K562 (cell line): ENCODE measurements around the gene PARD3. TPM values are rescaled to one million over a fixed set of nuclear protein-coding genes. Genes with fewer than 3 reads are reported as not detected.

Experiments
- ATAC-seq: fragments of 200-7000 bp; cut with Tn5 transposase; 3 replicates; pipeline ENCODE4 v1.9.1; 2020; ENCODE audit warnings: moderate library complexity
- BruUV-seq: library from RNA; stranded (reverse); fragments of 400-500 nt; replicated peaks from 2 replicates; lab custom pipeline; 2021; lab: Mats Ljungman, UMichigan
- CTCF ChIA-PET: fragments of 300-600 bp; formaldehyde crosslinking; extraction: SDS; loops from one replicate; lab custom pipeline; 2021; ENCODE audit warnings: low intra/inter-chr PET ratio; lab: Yijun Ruan, JAX
- POLR2A ChIA-PET: fragments of 300-600, 350-650 bp; sonication (Branson Sonifier 250); formaldehyde crosslinking; extraction: SDS; loops from one replicate; lab custom pipeline; 2021; ENCODE audit warnings: antibody characterized with exemption, inconsistent platforms; lab: Yijun Ruan, JAX
- DNase-seq, 4 experiments: peaks; one replicate each; pipeline versions ENCODE4 v3.0.0 to v3.0.0-alpha.2; 2011 to 2018; ENCODE audit warnings: low spot score in 3 of 4, mixed read lengths in 3 of 4; ENCODE audit errors: extremely low read depth in 1 of 4
- FAIRE-seq: peaks from 2 replicates; lab custom pipeline; 2011; peaks lifted over from hg19 to GRCh38; lab: Jason Lieb, UNC
- H2AFZ ChIP-seq: 2 replicates; pipeline ENCODE4 v1.6.0; 2011; ENCODE audit warnings: low read depth, low read length, control low read depth, inconsistent platforms
- H3K27ac ChIP-seq: fragments of 200-600 bp; 3 replicates; pipeline ENCODE4 v1.8.0; 2011; ENCODE audit warnings: low read depth, mild to moderate bottlenecking, control low read depth, inconsistent platforms, low read length, moderate library complexity, mixed read lengths; ENCODE audit errors: extremely low read depth
- H3K27me3 ChIP-seq, 2 experiments: fragments of 300-600 bp in 1 of 2; 2 replicates in 1 of 2; 3 replicates in 1 of 2; pipeline versions ENCODE4 v1.6.0 to v1.8.0; 2011; ENCODE audit warnings: inconsistent platforms in 2 of 2, low read length in 2 of 2, mild to moderate bottlenecking in 1 of 2, mixed read lengths in 1 of 2, moderate library complexity in 1 of 2; ENCODE audit not compliant: control insufficient read depth in 2 of 2, insufficient read depth in 2 of 2
- H3K36me3 ChIP-seq: fragments of 300-600 bp; 3 replicates; pipeline ENCODE4 v1.8.0; 2011; ENCODE audit warnings: mild to moderate bottlenecking, low read length, inconsistent platforms; ENCODE audit not compliant: control insufficient read depth, insufficient read depth
- H3K4me1 ChIP-seq, 2 experiments: fragments of 200-600 bp in 1 of 2; replicated peaks in 1 of 2; 2 replicates in 1 of 2; 3 replicates in 1 of 2; pipeline versions ENCODE4 v1.5.1 to v1.8.0; 2011; ENCODE audit warnings: inconsistent platforms in 2 of 2, low read length in 2 of 2, mild to moderate bottlenecking in 1 of 2, mixed read lengths in 1 of 2, moderate library complexity in 1 of 2; ENCODE audit not compliant: control insufficient read depth in 2 of 2, insufficient read depth in 2 of 2
- H3K4me2 ChIP-seq: 2 replicates; pipeline ENCODE4 v1.6.1; 2011; ENCODE audit warnings: low read length, control low read depth, inconsistent platforms, mixed read lengths; ENCODE audit not compliant: insufficient read depth
- H3K4me3 ChIP-seq: fragments of 200-600 bp; sonication (generic), shearing (Covaris generic); 2 replicates; pipeline ENCODE4 v1.5.1; 2016; ENCODE audit warnings: control low read depth, inconsistent platforms
- H3K79me2 ChIP-seq: fragments of 200-600 bp; 3 replicates; pipeline ENCODE4 v1.8.0; 2011; ENCODE audit warnings: low read length, inconsistent platforms; ENCODE audit not compliant: control insufficient read depth, insufficient read depth
- H3K9ac ChIP-seq, 2 experiments: 2 replicates each; pipeline versions ENCODE4 v1.6.0 to v1.6.1; 2011; ENCODE audit warnings: low read depth in 2 of 2, low read length in 2 of 2, control low read depth in 1 of 2, inconsistent platforms in 1 of 2, mild to moderate bottlenecking in 1 of 2, mixed read lengths in 1 of 2; ENCODE audit not compliant: insufficient read depth in 1 of 2
- H3K9me1 ChIP-seq: one replicate; pipeline ENCODE4 v1.6.0; 2011; ENCODE audit warnings: inconsistent platforms, mild to moderate bottlenecking, low read length, moderate library complexity; ENCODE audit not compliant: control insufficient read depth, insufficient read depth
- H3K9me3 ChIP-seq: replicated peaks from 2 replicates; pipeline ENCODE4 v1.5.1; 2011; ENCODE audit warnings: low read depth, low read length, inconsistent platforms; ENCODE audit not compliant: control insufficient read depth, insufficient read depth
- H4K20me1 ChIP-seq: replicated peaks from 2 replicates; pipeline ENCODE4 v1.6.1; 2011; ENCODE audit warnings: low read length, inconsistent platforms, mixed read lengths; ENCODE audit not compliant: control insufficient read depth, insufficient read depth
- C11orf30 ChIP-seq: fragments of 450-650 bp; IDR thresholded peaks from 2 replicates; pipeline ENCODE4 v1.6.1; 2016; ENCODE audit warnings: low read depth, mild to moderate bottlenecking
- CHAMP1 ChIP-seq: fragments of 450-650 bp; IDR thresholded peaks from 2 replicates; pipeline ENCODE4 v1.6.1; 2016; ENCODE audit warnings: mild to moderate bottlenecking
- ILK ChIP-seq: fragments of 450-650 bp; IDR thresholded peaks from 2 replicates; pipeline ENCODE4 v1.6.1; 2016; ENCODE audit warnings: missing genetic modification characterization, low read depth, mild to moderate bottlenecking, missing compliant biosample characterization, moderate library complexity, borderline replicate concordance
- NFE2 ChIP-seq: IDR thresholded peaks from 2 replicates; pipeline ENCODE4 v1.6.1; 2014; ENCODE audit warnings: antibody characterized with exemption, low read depth
- SUPT5H ChIP-seq: fragments of 450-650 bp; IDR thresholded peaks from 2 replicates; pipeline ENCODE4 v1.6.1; 2016
- ZNF316 ChIP-seq: fragments of 450-650 bp; IDR thresholded peaks from 2 replicates; pipeline ENCODE4 v1.6.1; 2016
- ZNF41 ChIP-seq: fragments of 250-450 bp; sonication (Bioruptor Pico); conservative IDR thresholded peaks from 2 replicates; pipeline ENCODE4 v1.4.0; 2020; ENCODE audit warnings: mild to moderate bottlenecking
- ZNF507 ChIP-seq: conservative IDR thresholded peaks from 2 replicates; pipeline ENCODE4 v1.6.1; 2017; ENCODE audit warnings: missing genetic modification characterization, missing compliant biosample characterization
- WGBS: fragments of 100-300 bp; shearing (Covaris generic); methylation state at CpG from one replicate; pipeline ENCODE4 v1.1.6; 2016; ENCODE audit warnings: low coverage, mixed read lengths; ENCODE audit not compliant: insufficient coverage; ENCODE audit errors: missing lambda C conversion rate; 5-methylcytosine and 5-hydroxymethylcytosine counted together
- in situ Hi-C: fragments of 300-500 bp; cut with MboI; formaldehyde crosslinking; loops from 4 replicates; pipeline ENCODE4 v1.15.0; 2018; ENCODE audit warnings: inconsistent platforms, mixed read lengths
- intact Hi-C: fragments of 100-400 bp; cut with micrococcal nuclease; formaldehyde crosslinking; loops from 2 replicates; pipeline ENCODE4 v1.14.2; 2022
- polyA plus RNA-seq, 8 experiments: library from polyadenylated mRNA; depleted of rRNA in 4 of 8; stranded (reverse) in 5 of 8; unstranded in 3 of 8; fragments of >200 nt; fragmentation: Nextera tagmentation in 2 of 8; fragmentation: Illumina TruSeq in 1 of 8; extraction: Ambion mirVana in 2 of 8; extraction: Trizol in 1 of 8; gene quantifications; 2 replicates each; pipeline versions ENCODE4 v1.2.1 to v1.2.3, GENCODE V29; 2011 to 2014; ENCODE audit warnings: inconsistent platforms in 1 of 8, missing spikeins in 1 of 8
- total RNA-seq, 7 experiments: library from RNA; depleted of rRNA in 6 of 7; stranded (reverse); fragments of >200 nt in 6 of 7; fragmentation: Illumina TruSeq in 2 of 7; extraction: Trizol in 2 of 7; gene quantifications; 2 replicates each; pipeline versions ENCODE4 v1.2.1 to v1.2.3, GENCODE V29; 2011 to 2021; ENCODE audit warnings: low replicate concordance in 1 of 7
- TF ChIP-seq, protein P1 (sequence below): sonication (generic); formaldehyde crosslinking; IDR thresholded peaks from 2 replicates; pipeline ENCODE4 v1.8.1; 2023; ENCODE audit warnings: mild to moderate bottlenecking, missing genetic modification reagents

The PARD3 gene
- total and polyA plus RNA-seq, 9 of the 15 experiments (the other 6 are each of a cell fraction or from before 2014, with no cell fraction given), result 2.7 to 11.7 (median 7.7) TPM

GRCh38 chr10:34107626-34108516 lies 707.2 kb downstream of the PARD3 start:
- intact Hi-C loops (no loop called here), in situ Hi-C loops (no loop called here)
- H3K36me3 ChIP-seq, result no peaks in the 10 kb centered on the region
- no peaks in the 10 kb centered on the region for H3K9me3 ChIP-seq
- H3K27ac ChIP-seq, result no peak overlapping the region
- H3K27me3 ChIP-seq, result peaks cover 9 to 29% of the 10 kb centered on the region in 2 experiments; a peak in 3 of 5 replicates
- no peaks in the 10 kb centered on the region for H3K79me2 ChIP-seq
- H2AFZ ChIP-seq, result no peak overlapping the region
- H4K20me1 ChIP-seq, result no peaks in the 10 kb centered on the region
- WGBS, result 0% methylated on average over 17 of the region's 17 CpGs
- ChIA-PET CTCF (no interaction called here), POLR2A (interaction anchor here (0.6 to 1.2 kb wide), 2 partner anchors 14 to 25 kb away, joined by 3 to 5 read pairs; no protein-coding TSS in a partner anchor)
- TF ChIP-seq NFE2, result 0 out of 2 replicates have a peak, but pooled peaks have one; percentile 4
- TF ChIP-seq, protein P1, sequence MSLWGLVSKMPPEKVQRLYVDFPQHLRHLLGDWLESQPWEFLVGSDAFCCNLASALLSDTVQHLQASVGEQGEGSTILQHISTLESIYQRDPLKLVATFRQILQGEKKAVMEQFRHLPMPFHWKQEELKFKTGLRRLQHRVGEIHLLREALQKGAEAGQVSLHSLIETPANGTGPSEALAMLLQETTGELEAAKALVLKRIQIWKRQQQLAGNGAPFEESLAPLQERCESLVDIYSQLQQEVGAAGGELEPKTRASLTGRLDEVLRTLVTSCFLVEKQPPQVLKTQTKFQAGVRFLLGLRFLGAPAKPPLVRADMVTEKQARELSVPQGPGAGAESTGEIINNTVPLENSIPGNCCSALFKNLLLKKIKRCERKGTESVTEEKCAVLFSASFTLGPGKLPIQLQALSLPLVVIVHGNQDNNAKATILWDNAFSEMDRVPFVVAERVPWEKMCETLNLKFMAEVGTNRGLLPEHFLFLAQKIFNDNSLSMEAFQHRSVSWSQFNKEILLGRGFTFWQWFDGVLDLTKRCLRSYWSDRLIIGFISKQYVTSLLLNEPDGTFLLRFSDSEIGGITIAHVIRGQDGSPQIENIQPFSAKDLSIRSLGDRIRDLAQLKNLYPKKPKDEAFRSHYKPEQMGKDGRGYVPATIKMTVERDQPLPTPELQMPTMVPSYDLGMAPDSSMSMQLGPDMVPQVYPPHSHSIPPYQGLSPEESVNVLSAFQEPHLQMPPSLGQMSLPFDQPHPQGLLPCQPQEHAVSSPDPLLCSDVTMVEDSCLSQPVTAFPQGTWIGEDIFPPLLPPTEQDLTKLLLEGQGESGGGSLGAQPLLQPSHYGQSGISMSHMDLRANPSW (CRISPR knock-in tag), result no peak
- no peak for TF ChIP-seq SUPT5H
- no peak for TF ChIP-seq CHAMP1
- TF ChIP-seq ILK (tag), result no peak
- TF ChIP-seq ZNF41 (CRISPR knock-in tag), result no peak
- peak; percentile 31; the same call in 1 of the 2 replicates for TF ChIP-seq C11orf30
- TF ChIP-seq ZNF316, result peak; percentile 33; the same call in 1 of the 2 replicates
- TF ChIP-seq ZNF507 (tag), result no peak
- ATAC-seq (no peak), FAIRE-seq (no peak), DNase-seq (no peak)
- no peak overlapping the region for H3K4me3 ChIP-seq
- H3K9me1 ChIP-seq, result no peaks in the 10 kb centered on the region
- no peaks in the 10 kb centered on the region for H3K4me1 ChIP-seq
- no TSS peak for BruUV-seq
- H3K4me2 ChIP-seq, result no peak overlapping the region
- no peak overlapping the region for H3K9ac ChIP-seq
